ENCODE results near the gene KCNG2. TPM values are rescaled to one million over a fixed set of nuclear protein-coding genes. Genes with fewer than 3 reads are reported as not detected.

The KCNG2 gene
- total and polyA plus RNA-seq, 12 donors: 0.16 to 0.79 (median 0.24) TPM; not detected in 7

GRCh38 chr18:79829136-79829854, 31.6 kb downstream of the KCNG2 start:
- no peak for ATAC-seq
- H3K27ac ChIP-seq: no peak overlapping the region
- H3K4me3 ChIP-seq: no peak overlapping the region
- intact Hi-C loops (cut with DNase I): no loop called here
- no peaks in the 10 kb centered on the region for H3K36me3 ChIP-seq
- peaks cover 0 to 14% (median 6%) of the 10 kb centered on the region in 7 donors for H3K27me3 ChIP-seq
- no peaks in the 10 kb centered on the region for H3K4me1 ChIP-seq
- 87 to 94% methylated on average over 17 of the region's 17 CpGs for WGBS, 2 donors
- DNase-seq: no peak
- no peaks in the 10 kb centered on the region for H3K9me3 ChIP-seq
- TF ChIP-seq, protein P1, sequence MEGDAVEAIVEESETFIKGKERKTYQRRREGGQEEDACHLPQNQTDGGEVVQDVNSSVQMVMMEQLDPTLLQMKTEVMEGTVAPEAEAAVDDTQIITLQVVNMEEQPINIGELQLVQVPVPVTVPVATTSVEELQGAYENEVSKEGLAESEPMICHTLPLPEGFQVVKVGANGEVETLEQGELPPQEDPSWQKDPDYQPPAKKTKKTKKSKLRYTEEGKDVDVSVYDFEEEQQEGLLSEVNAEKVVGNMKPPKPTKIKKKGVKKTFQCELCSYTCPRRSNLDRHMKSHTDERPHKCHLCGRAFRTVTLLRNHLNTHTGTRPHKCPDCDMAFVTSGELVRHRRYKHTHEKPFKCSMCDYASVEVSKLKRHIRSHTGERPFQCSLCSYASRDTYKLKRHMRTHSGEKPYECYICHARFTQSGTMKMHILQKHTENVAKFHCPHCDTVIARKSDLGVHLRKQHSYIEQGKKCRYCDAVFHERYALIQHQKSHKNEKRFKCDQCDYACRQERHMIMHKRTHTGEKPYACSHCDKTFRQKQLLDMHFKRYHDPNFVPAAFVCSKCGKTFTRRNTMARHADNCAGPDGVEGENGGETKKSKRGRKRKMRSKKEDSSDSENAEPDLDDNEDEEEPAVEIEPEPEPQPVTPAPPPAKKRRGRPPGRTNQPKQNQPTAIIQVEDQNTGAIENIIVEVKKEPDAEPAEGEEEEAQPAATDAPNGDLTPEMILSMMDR (IDR thresholded peaks at IDR 0.05): no peak

DNA sequence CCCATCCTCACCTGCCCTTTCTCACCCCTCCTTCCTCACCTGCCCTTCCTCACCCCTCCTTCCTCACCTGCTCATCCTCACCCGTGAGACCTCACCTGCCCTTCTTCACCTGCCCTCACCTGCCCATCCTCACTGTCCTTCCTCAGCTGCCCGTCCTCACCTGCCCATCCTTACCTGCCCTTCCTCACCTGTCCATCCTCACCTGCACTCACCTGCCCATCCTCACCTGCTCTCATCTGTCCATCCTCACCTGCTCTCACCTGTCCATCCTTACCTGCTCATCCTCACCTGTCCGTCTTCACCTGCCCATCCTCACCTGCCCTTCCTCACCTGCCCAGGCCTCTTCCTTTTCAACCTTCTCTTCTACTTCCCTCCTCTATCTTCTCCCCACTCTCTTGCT, 34.4 kb downstream of the KCNG2 start:
- no peaks in the 10 kb centered on the region for H3K9me3 ChIP-seq
- intact Hi-C loops (cut with DNase I): loop anchor here in 1 of 10 donors (10.0 kb wide), 1 partner anchor 57 kb away; no protein-coding TSS in a partner anchor
- no peaks in the 10 kb centered on the region for H3K36me3 ChIP-seq

GRCh38 chr18:79834834-79835233, 37.1 kb downstream of the KCNG2 start:
- Histone ChIP-seq H3K4me3 (no peak overlapping the region), H3K36me3 (no peaks in the 10 kb centered on the region), H3K9me3 (peaks cover 0 to 5% (median 0%) of the 10 kb centered on the region in 11 donors), H3K4me1 (no peaks in the 10 kb centered on the region), H3K27ac (no peak overlapping the region), H3K27me3 (peaks cover 0 to 53% (median 22%) of the 10 kb centered on the region in 7 donors)
- WGBS, 2 donors: 73 to 75% methylated on average over 6 of the region's 6 CpGs
- intact Hi-C loops (cut with DNase I): loop anchor here in 1 of 10 donors (10.0 kb wide), 1 partner anchor 60 kb away; no protein-coding TSS in a partner anchor
- TF ChIP-seq, protein P1 (IDR thresholded peaks at IDR 0.05): no peak
- no peak for DNase-seq
- ATAC-seq: no peak

More for the DNA sequence above, 34.4 kb downstream of the KCNG2 start:
- WGBS, 2 donors: 88 to 94% methylated on average over 3 of the region's 3 CpGs
- ATAC-seq (no peak), DNase-seq (no peak)
- no peaks in the 10 kb centered on the region for H3K4me1 ChIP-seq
- peaks cover 0 to 38% (median 22%) of the 10 kb centered on the region in 7 donors for H3K27me3 ChIP-seq
- TF ChIP-seq, protein P1 (IDR thresholded peaks at IDR 0.05): no peak
- H3K4me3 ChIP-seq: no peak overlapping the region
- H3K27ac ChIP-seq: no peak overlapping the region

DNA sequence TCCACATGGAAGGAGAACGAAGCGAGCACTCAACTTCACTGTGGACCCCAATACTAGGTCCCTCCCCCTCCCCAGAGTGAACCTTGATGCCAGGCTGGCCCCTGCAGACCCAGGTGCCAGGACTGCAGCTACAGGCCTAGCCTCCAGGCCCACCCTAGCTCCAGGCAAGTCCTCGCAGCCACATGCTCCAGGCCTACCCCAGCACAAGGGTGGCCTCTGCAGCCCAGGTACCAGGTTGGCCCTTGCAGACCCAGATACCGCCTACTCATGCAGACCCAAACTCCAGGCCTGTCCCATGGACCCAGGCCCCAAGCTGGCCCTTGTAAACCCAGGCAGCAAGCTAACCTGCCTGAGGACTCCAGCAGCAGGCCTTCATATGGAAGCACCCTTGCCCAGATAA, 44.2 kb downstream of the KCNG2 start:
- Histone ChIP-seq H3K27me3 (peaks cover 0 to 17% (median 0%) of the 10 kb centered on the region in 7 donors), H3K4me1 (no peaks in the 10 kb centered on the region), H3K9me3 (peaks cover 0 to 36% (median 9%) of the 10 kb centered on the region in 11 donors), H3K36me3 (no peaks in the 10 kb centered on the region), H3K27ac (no peak overlapping the region), H3K4me3 (no peak overlapping the region)
- WGBS, 2 donors: 78 to 84% methylated on average over 4 of the region's 4 CpGs
- no peak for ATAC-seq
- DNase-seq: no peak
- intact Hi-C loops (cut with DNase I): no loop called here
- TF ChIP-seq, protein P1 (IDR thresholded peaks at IDR 0.05): no peak
